GM12891 (cell line): ENCODE data around the gene NPW.

Experiments used
- POLR2A ChIP-seq: IDR thresholded peaks from 2 replicates; pipeline ENCODE4 v1.6.1; 2011; ENCODE audit warnings: low read depth, low read length, control low read depth
- POLR2AphosphoS5 ChIP-seq: IDR thresholded peaks from 2 replicates; pipeline ENCODE4 v1.6.1; 2011; ENCODE audit warnings: low read depth, low read length, control low read depth
- POU2F2 ChIP-seq: IDR thresholded peaks from 2 replicates; pipeline ENCODE4 v1.6.1; 2011; ENCODE audit warnings: low read depth, mild to moderate bottlenecking, control low read depth, low read length, moderate library complexity
- SPI1 ChIP-seq: IDR thresholded peaks from 2 replicates; pipeline ENCODE4 v1.6.1; 2011; ENCODE audit warnings: low read depth, low read length, control low read depth
- TAF1 ChIP-seq: IDR thresholded peaks from 2 replicates; pipeline ENCODE4 v1.6.1; 2011; ENCODE audit warnings: low read depth, low read length, control low read depth

DNA sequence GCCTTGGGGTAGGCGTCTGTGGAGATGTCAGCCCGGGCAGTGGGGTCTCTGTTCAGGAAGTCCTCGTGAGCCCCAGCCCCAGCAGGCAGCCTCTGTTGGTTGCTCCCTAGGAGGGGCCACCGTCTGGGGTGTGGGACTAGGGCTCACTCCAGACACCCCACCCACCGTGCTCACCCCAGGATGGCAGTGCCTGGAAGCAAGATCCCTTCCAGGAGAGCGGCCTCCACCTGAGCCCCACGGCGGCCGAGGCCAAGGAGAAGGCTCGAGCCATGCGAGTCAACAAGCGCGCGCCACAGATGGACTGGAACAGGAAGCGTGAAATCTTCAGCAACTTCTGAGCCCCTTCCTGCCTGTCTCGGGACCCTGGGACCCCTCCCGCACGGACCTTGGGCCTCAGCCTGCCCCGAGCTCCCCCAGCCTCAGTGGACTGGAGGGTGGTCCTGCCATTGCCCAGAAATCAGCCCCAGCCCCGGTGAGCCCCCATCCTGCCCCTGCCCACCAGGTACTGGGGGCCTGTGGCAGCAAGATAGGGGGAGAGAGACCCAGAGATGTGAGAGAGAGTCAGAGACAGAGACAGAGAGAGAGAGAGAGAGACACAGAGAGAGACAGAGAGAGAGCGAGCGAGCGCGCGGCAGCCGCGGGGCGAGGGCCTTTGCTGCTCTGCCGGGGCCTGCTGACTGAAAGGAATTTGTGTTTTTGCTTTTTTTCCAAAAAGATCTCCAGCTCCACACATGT lies 18.2 kb downstream of the NPW start:
- no peak for TF ChIP-seq POLR2AphosphoS5
- no peak for TF ChIP-seq POLR2A
- TF ChIP-seq TAF1: no peak
- no peak for TF ChIP-seq SPI1
- no peak for TF ChIP-seq POU2F2
